Brain microvascular endothelial cell (primary cell): ENCODE results near the gene COQ9.

Experiments
- DNase-seq: peaks from one replicate; pipeline ENCODE4 v3.0.0-alpha.2; 2020
- H3K27ac ChIP-seq: fragments of 250-450 bp; sonication (Bioruptor Pico); 2 replicates; pipeline ENCODE4 v1.5.1; 2020; ENCODE audit warnings: mild to moderate bottlenecking, moderate library complexity
- H3K27me3 ChIP-seq: fragments of 250-450 bp; sonication (Bioruptor Pico); replicated peaks from 2 replicates; pipeline ENCODE4 v1.5.1; 2020; ENCODE audit warnings: mild to moderate bottlenecking
- H3K36me3 ChIP-seq: fragments of 250-450 bp; sonication (Bioruptor Pico); replicated peaks from 2 replicates; pipeline ENCODE4 v1.5.1; 2020; ENCODE audit warnings: mild to moderate bottlenecking
- H3K4me3 ChIP-seq: 2 replicates; pipeline ENCODE4 v1.5.1; 2011; ENCODE audit warnings: low read depth, mild to moderate bottlenecking, control low read depth, low read length, moderate library complexity
- CTCF ChIP-seq: IDR thresholded peaks from 2 replicates; pipeline ENCODE4 v1.5.1; 2011; ENCODE audit warnings: low read depth, mild to moderate bottlenecking, moderate library complexity, low read length, control low read depth, inconsistent platforms; ENCODE audit errors: missing control alignments
- in situ Hi-C: cut with HindIII; loops from 2 replicates; pipeline ENCODE4 v1.10.0; 2017; ENCODE audit warnings: low sequenced_read_pairs, low pct_ligation_motif_present

Gene COQ9

GRCh38 chr16:57406881-57407280, 40.4 kb upstream of the COQ9 start:
- no peaks in the 10 kb centered on the region for H3K36me3 ChIP-seq
- no peak overlapping the region for H3K4me3 ChIP-seq
- DNase-seq = no peak
- in situ Hi-C loops = no loop called here
- H3K27me3 ChIP-seq = no peaks in the 10 kb centered on the region
- H3K27ac ChIP-seq = no peak overlapping the region
- TF ChIP-seq CTCF = no peak

GRCh38 chr16:57407521-57408353, 39.5 kb upstream of the COQ9 start:
- no peaks in the 10 kb centered on the region for H3K36me3 ChIP-seq
- H3K27ac ChIP-seq = no peak overlapping the region
- no peak overlapping the region for H3K4me3 ChIP-seq
- in situ Hi-C loops = no loop called here
- H3K27me3 ChIP-seq = no peaks in the 10 kb centered on the region
- DNase-seq = no peak
- no peak for TF ChIP-seq CTCF

- Histone ChIP-seq H3K27me3 (no peaks in the 10 kb centered on the region), H3K36me3 (no peaks in the 10 kb centered on the region), H3K27ac (no peak overlapping the region), H3K4me3 (no peak overlapping the region)
- in situ Hi-C loops = no loop called here
- no peak for TF ChIP-seq CTCF
- no peak for DNase-seq
Measured at GRCh38 chr16:57409065-57409464, 38.2 kb upstream of the COQ9 start.

- no peak for DNase-seq
- Histone ChIP-seq H3K27me3 (no peaks in the 10 kb centered on the region), H3K4me3 (no peak overlapping the region), H3K36me3 (no peaks in the 10 kb centered on the region), H3K27ac (no peak overlapping the region)
- in situ Hi-C loops = loop anchor here (10.0 kb wide), 1 partner anchor 115 kb away; no protein-coding TSS in a partner anchor
- no peak for TF ChIP-seq CTCF
Measured at GRCh38 chr16:57409870-57410587, 37.2 kb upstream of the COQ9 start.

- no peak overlapping the region for H3K27ac ChIP-seq
- DNase-seq = no peak
- H3K27me3 ChIP-seq = no peaks in the 10 kb centered on the region
- no peak overlapping the region for H3K4me3 ChIP-seq
- in situ Hi-C loops = loop anchor here (10.0 kb wide), 1 partner anchor 117 kb away; no protein-coding TSS in a partner anchor
- H3K36me3 ChIP-seq = no peaks in the 10 kb centered on the region
- TF ChIP-seq CTCF = no peak
Measured at GRCh38 chr16:57411362-57411976, 35.8 kb upstream of the COQ9 start.
